Measurements from ENCODE around the gene PITX1.

- TF ChIP-seq CTCF (CRISPR knock-in tag; IDR thresholded peaks at IDR 0.05): peak; percentile 63
- TF ChIP-seq ZNF274 (CRISPR knock-in tag; IDR thresholded peaks at IDR 0.05): no peak
- no peak for TF ChIP-seq FOXO4 (CRISPR knock-in tag; conservative IDR thresholded peaks at IDR 0.05)
- TF ChIP-seq FOXP1 (IDR thresholded peaks at IDR 0.05): no peak
- TF ChIP-seq FOXP1 (CRISPR knock-in tag; IDR thresholded peaks at IDR 0.05): no peak
- no peak for TF ChIP-seq RFX1 (IDR thresholded peaks at IDR 0.05)
- no peak for TF ChIP-seq NR3C1 (CRISPR knock-in tag; IDR thresholded peaks at IDR 0.05)
- TF ChIP-seq HOMEZ (CRISPR knock-in tag; IDR thresholded peaks at IDR 0.05; ENCODE audit: low read depth): no peak
- no peak for TF ChIP-seq ZNF24 (IDR thresholded peaks at IDR 0.05)
- TF ChIP-seq NAIF1 (CRISPR knock-in tag; IDR thresholded peaks at IDR 0.05; ENCODE audit: borderline replicate concordance): no peak
- no peak for TF ChIP-seq KIAA2018 (CRISPR knock-in tag; IDR thresholded peaks at IDR 0.05; ENCODE audit: borderline replicate concordance)
- no peak for TF ChIP-seq HOXD1 (CRISPR knock-in tag; IDR thresholded peaks at IDR 0.05)
- TF ChIP-seq BHLHE40 (IDR thresholded peaks at IDR 0.05; ENCODE audit: low read length): no peak
- TF ChIP-seq ZNF549 (CRISPR knock-in tag; IDR thresholded peaks at IDR 0.05): no peak
- no peak for TF ChIP-seq ARID2 (CRISPR knock-in tag; IDR thresholded peaks at IDR 0.05; ENCODE audit: borderline replicate concordance)
These were observed 14.7 kb downstream of the PITX1 start for GRCh38 chr5:135019314-135019713.
